Astrocyte (in vitro differentiated cells and primary cell): ENCODE measurements around the gene TBX2.
"Not testable (repeated sequence)": the region's sequence is repeated elsewhere in the genome, so short reads cannot be mapped to it uniquely, and the experiment has no call there.

Experiments
- CTCF ChIP-seq: IDR thresholded peaks from 2 replicates; pipeline ENCODE4 v1.5.1; 2011; ENCODE audit warnings: low read depth, mild to moderate bottlenecking, inconsistent platforms, low read length, moderate library complexity; ENCODE audit not compliant: insufficient read depth
- EZH2 ChIP-seq: IDR thresholded peaks from 2 replicates; pipeline ENCODE4 v1.6.1; 2012; ENCODE audit warnings: mild to moderate bottlenecking, low read length, inconsistent platforms; ENCODE audit not compliant: insufficient read depth

DNA sequence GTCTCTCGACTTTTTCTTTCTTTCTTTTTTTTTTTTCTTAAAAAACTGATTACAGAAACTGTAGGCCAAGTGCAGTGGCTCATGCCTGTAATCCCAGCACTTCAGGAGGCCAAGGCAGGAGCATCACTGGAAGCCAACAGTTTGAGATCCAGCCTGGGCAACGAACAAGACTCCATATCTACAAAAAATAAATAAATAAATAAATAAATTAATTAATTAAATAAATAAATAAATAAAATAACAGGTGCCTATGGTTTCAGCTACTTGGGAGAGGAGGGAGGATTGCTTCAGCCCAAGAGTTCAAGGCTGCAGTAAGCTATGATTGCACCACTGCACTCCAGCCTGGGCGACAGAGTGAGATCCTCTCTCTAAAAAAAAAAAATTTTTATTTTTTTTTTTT lies 42.6 kb upstream of the TBX2 start:
- not testable (repeated sequence) for TF ChIP-seq CTCF, EZH2
